Left hindlimb (tissue), 1 donor: ENCODE measurements around the gene ZNF397.

Experiments used
- DNase-seq: peaks from one replicate; pipeline ENCODE4 v3.0.0-alpha.2; 2018

The ZNF397 gene

DNA sequence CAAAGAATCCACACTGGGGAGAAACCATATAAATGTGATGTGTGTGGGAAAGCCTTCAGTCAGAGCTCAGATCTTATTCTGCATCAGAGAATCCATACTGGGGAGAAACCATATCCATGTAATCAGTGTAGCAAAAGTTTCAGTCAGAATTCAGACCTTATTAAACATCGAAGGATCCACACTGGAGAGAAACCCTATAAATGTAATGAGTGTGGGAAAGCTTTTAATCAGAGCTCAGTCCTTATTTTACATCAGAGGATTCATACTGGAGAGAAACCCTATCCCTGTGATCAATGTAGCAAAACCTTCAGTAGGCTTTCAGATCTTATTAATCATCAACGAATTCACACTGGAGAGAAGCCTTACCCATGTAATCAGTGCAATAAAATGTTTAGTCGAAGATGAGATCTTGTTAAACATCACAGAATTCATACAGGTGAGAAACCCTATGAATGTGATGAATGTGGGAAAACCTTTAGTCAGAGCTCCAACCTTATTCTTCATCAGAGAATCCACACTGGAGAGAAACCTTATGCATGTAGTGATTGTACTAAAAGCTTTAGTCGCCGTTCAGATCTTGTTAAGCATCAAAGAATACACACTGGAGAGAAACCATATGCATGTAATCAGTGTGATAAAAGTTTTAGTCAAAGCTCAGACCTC lies 65.9 kb downstream of the ZNF397 start:
- no peak for DNase-seq
